Measurements from ENCODE around the gene FANCG.

Gene FANCG

DNA sequence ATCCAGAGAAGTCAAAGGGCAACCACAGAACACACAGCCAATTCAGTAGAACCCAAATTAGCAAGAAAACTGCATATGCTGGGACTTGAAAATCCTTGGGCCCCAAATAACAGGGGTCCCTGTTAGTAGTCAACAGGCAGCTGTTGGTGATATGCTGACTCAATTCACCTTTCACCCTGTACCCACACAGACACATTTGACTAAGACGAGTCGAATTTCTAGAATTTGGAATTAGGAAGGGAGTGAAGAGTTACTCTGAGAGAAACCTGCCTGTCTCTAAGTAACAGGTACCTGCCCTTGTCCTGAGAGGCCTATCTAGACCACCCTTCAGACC, 6.5 kb downstream of the FANCG start:
- no peak for DNase-seq (ENCODE audit: low read depth)
- H3K4me3 ChIP-seq (ENCODE audit: low read length): no peak overlapping the region
- TF ChIP-seq, protein P1, sequence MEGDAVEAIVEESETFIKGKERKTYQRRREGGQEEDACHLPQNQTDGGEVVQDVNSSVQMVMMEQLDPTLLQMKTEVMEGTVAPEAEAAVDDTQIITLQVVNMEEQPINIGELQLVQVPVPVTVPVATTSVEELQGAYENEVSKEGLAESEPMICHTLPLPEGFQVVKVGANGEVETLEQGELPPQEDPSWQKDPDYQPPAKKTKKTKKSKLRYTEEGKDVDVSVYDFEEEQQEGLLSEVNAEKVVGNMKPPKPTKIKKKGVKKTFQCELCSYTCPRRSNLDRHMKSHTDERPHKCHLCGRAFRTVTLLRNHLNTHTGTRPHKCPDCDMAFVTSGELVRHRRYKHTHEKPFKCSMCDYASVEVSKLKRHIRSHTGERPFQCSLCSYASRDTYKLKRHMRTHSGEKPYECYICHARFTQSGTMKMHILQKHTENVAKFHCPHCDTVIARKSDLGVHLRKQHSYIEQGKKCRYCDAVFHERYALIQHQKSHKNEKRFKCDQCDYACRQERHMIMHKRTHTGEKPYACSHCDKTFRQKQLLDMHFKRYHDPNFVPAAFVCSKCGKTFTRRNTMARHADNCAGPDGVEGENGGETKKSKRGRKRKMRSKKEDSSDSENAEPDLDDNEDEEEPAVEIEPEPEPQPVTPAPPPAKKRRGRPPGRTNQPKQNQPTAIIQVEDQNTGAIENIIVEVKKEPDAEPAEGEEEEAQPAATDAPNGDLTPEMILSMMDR (IDR thresholded peaks at IDR 0.05; ENCODE audit: insufficient read depth, low read depth, low read length, missing control alignments): no peak

DNA sequence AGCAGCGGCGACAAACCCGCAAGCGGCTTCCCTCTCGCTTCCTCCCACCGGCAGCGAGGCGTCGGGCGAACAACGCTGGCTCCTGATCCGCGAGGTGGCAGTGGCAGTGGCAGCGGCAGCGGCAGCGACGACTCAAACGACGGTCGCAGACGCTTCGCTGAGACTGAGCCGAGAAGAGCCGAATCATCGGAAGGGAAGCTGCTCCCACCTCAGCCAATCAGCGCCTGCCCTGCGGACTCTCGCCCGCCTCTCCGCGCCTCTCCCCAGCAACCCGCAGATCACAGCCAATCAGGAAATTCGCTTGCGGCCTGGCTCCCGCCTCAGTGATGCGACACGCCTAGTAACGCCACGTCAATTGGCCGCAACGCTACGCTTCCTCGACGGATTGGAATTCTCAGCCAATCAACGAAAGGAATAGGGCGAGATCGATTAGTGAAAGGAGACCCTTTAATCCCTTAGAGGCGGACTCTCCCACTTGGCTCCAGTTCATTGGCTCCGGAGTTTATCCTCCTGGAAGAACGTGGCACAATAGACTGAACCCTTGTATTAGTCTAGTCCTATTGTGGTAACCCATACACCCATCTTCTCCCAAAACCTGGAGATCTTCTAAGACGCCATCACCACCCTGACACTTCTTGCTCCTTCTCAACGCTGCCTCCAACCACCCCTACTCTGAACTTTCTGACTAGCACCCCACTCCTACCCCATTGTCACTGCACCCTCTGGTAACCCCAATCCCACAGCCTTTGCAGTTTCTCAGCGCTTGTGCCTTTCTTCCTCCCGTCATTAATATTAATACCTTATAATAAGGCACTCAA, 7.1 kb downstream of the FANCG start, which contains the start of gene VCP:
Gene VCP, minus strand, starts transcription at position 165 of the 818 bp plus-strand sequence. CDS start 272 bp downstream, outside the sequence.
- H3K4me3 ChIP-seq (ENCODE audit: low read length): peak within 1 kb of the TSS; percentile 83
- TF ChIP-seq, protein P1 (IDR thresholded peaks at IDR 0.05; ENCODE audit: insufficient read depth, low read depth, low read length, missing control alignments): no peak
- peak; percentile 99 for DNase-seq (ENCODE audit: low read depth)

DNA sequence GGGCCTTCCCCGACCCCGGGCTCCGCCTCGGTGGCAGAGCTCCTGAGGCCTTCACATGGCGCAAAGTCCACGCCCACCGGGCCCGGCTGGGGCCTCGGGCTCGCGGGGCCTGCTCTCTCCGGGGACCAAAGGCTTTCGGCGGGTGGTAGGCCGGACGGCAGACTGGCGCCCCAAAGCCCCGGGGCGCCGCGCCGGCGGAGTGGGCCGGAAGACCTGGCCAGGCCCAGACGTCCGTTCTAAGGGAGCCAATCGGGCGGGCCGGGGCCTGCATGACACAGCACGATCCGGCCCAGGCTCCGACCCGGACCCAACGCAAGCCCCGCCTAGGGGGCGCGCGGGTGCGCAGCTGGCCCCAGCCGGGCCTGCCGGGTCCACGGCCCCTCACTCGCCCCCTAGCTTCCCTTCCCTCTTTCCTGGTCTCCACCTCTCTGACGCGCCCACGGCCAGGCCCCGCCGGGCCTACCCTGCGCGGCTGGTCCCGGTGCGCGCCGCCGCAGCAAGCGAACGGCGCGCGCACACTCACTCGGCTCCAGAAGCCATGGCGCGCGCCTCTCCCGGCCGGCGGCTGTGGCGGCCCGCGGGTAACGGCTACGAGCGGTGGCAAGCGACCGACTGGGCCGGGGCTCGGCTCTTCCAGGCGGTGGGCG, 7.8 kb downstream of the FANCG start:
- TF ChIP-seq, protein P1 (IDR thresholded peaks at IDR 0.05; ENCODE audit: insufficient read depth, low read depth, low read length, missing control alignments): no peak
- peak overlapping the region; percentile 83 for H3K4me3 ChIP-seq (ENCODE audit: low read length)
- peak; percentile 89 for DNase-seq (ENCODE audit: low read depth)

DNA sequence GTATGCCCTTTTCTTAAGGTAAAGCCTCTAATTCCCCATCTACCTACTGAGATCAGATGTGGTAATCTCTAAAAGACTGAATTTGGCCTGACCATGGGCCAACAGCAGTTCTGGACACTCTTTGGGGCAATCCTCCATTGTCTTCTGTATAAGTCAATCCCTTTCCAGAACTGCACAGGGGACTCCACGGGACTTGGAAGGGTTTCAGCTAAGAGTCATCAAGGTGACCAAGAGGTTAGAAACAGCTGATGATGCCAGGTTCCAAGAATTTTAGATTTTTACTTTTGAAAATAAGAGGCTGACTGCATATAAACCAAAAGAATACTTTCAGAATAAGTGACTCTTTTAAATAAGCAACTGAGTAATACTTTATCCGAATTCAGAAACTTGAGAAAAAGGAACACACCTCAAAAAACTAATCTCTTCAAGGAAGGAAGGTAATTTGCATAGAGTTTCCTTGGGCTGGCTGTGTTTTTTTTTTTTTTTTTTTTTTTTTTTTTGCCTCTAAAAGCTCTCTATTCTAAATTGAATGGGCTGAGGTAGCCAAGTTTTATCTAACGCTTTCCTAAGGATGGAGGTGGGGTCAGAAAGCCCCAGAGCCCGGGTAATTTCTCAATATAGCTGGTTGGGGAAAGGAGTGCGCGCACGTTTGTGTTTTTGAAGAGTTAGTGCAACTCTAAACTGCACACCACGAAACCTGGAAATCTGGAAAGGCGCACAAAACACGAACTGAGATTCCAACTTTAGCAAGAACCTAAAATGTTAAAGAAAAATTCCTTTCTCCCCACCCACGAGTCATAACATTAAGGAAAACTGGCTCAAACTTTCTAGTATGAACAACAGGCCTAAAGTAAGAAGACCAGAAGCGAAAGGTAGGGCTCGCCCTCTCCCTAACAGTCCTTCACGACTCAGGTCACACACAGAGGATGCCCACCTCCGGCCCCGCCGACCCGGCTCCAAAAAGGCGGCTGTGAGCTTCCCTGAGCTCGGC, 8.6 kb downstream of the FANCG start:
- TF ChIP-seq, protein P1 (IDR thresholded peaks at IDR 0.05; ENCODE audit: insufficient read depth, low read depth, low read length, missing control alignments): no peak
- DNase-seq (ENCODE audit: low read depth): peak; percentile 53
- peak overlapping the region; percentile 83 for H3K4me3 ChIP-seq (ENCODE audit: low read length)

DNA sequence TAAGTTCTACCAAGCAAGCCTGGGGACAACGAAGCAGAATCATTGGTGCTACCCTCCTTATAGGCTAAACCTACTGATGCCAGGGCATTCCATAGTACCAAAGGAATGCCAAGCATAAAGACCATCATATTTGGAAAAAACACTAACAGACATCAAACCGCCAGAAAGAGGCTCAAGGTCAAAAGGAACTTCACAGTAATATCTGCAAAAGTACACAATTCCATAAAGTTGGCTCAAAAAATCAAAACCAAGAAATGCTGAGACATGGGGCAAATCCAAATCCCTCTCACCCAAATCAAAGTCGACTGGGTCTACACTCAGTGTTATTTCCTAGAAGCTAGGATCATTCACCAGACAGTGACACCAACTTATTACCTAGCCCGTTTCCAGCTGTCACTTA, 10.7 kb downstream of the FANCG start:
- TF ChIP-seq, protein P1 (IDR thresholded peaks at IDR 0.05; ENCODE audit: insufficient read depth, low read depth, low read length, missing control alignments): no peak
- no peak for DNase-seq (ENCODE audit: low read depth)
- no peak overlapping the region for H3K4me3 ChIP-seq (ENCODE audit: low read length)

DNA sequence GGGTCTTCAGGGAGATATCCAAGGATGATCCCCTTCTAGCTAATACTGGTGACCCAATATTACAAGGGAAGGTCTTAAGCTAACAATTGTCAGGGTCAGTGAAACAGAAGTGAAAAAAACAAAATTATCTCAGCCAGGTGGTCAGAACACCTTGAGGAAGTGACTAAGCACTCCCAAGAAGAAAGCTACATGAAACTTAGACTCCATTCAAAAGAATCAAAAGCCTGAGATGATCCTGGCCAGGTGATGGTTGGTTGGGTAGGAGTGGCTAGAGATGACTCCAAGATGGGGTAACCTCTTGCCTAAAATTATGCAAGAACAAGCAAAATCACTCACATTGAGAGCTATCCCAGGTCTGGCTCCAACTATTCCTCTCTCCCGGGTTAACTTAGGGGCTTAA, 12.7 kb downstream of the FANCG start:
- peak; percentile 27 for DNase-seq (ENCODE audit: low read depth)
- TF ChIP-seq, protein P1 (IDR thresholded peaks at IDR 0.05; ENCODE audit: insufficient read depth, low read depth, low read length, missing control alignments): no peak
- no peak overlapping the region for H3K4me3 ChIP-seq (ENCODE audit: low read length)
